Measurements from ENCODE around the gene OPRM1. TPM values are rescaled to one million over a fixed set of nuclear protein-coding genes. Genes with fewer than 3 reads are reported as not detected.

OPRM1 gene
- total RNA-seq, 1 donor from 2014 or later = not detected

GRCh38 chr6:154280521-154280920, 241.5 kb downstream of the OPRM1 start:
- no peak overlapping the region for H3K27ac Mint-ChIP-seq
- Histone ChIP-seq H3K9me3 (ENCODE audit: low read depth) (no peaks in the 10 kb centered on the region), H3K36me3 (no peaks in the 10 kb centered on the region), H3K4me2 (no peak overlapping the region), H3K4me1 (no peaks in the 10 kb centered on the region), H3K27me3 (no peaks in the 10 kb centered on the region), H2AFZ (replicated peaks) (no peak overlapping the region), H4K20me1 (ENCODE audit: low read depth) (no peaks in the 10 kb centered on the region), H3K27ac (no peak overlapping the region), H3K79me2 (ENCODE audit: low read depth) (no peaks in the 10 kb centered on the region), H3F3A (ENCODE audit: low read depth) (no peaks in the 10 kb centered on the region), H3K4me3 (no peak overlapping the region), H3K9ac (no peak overlapping the region)
- DNase-seq (ENCODE audit: low spot score) = no peak
- H3K27me3 Mint-ChIP-seq (ENCODE audit: insufficient read depth, low read depth) = no peaks in the 10 kb centered on the region
- H3K36me3 Mint-ChIP-seq = no peaks in the 10 kb centered on the region
- H3K4me1 Mint-ChIP-seq = no peaks in the 10 kb centered on the region
- no peak overlapping the region for H3K4me3 Mint-ChIP-seq
- no peak for TF ChIP-seq EZH2 (IDR thresholded peaks at IDR 0.05)
- TF ChIP-seq, protein P1, sequence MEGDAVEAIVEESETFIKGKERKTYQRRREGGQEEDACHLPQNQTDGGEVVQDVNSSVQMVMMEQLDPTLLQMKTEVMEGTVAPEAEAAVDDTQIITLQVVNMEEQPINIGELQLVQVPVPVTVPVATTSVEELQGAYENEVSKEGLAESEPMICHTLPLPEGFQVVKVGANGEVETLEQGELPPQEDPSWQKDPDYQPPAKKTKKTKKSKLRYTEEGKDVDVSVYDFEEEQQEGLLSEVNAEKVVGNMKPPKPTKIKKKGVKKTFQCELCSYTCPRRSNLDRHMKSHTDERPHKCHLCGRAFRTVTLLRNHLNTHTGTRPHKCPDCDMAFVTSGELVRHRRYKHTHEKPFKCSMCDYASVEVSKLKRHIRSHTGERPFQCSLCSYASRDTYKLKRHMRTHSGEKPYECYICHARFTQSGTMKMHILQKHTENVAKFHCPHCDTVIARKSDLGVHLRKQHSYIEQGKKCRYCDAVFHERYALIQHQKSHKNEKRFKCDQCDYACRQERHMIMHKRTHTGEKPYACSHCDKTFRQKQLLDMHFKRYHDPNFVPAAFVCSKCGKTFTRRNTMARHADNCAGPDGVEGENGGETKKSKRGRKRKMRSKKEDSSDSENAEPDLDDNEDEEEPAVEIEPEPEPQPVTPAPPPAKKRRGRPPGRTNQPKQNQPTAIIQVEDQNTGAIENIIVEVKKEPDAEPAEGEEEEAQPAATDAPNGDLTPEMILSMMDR (IDR thresholded peaks at IDR 0.05) = no peak
- TF ChIP-seq EZH2phosphoT487 (IDR thresholded peaks at IDR 0.05) = no peak
- peaks cover 2% of the 10 kb centered on the region for H3K9me3 Mint-ChIP-seq

DNA sequence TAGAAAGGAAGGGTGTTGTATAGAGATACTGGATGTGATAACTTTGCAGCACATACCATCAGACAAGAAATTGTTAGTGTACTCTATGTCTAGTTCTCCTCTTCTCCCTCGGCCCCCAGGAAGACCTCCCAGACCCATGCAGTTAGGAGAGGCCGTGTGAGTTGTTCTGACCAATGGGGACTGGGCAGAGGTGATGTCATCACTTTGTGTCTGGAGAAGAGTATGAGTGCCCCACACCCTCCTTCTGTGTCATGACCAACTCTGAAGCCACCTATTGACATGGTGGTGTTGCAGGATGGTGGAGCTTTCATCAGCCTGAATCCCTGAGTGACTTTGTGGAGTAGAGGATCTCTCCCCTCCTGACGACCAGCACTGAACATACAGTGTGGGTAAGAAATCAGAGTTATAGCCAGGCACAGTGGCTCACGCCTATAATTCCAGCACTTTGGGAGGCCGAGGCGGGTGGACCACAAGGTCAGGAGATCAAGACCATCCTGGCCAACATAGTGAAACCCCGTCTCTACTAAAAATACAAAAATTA, 245.3 kb downstream of the OPRM1 start:
- H3K27me3 Mint-ChIP-seq (ENCODE audit: insufficient read depth, low read depth) = no peaks in the 10 kb centered on the region
- no peak overlapping the region for H2AFZ ChIP-seq (replicated peaks)

DNA sequence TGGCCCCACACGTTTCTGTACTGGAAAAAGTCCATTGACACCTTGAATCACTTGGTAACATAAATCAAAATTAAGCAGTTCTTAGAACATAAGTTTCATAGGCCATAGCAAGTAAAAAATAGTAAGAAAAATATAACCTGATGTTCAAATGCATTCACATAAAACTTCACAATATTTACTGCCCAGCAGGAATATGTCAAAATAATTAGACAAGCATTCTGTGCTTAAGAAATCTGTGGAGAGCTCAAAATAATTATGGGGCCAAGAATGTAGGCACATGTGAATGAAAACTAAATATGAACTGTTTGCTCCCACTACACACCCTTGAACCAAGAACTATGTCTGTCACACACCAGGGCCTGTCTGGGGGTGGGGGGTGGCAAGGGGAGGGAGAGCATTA, 246.8 kb downstream of the OPRM1 start:
- Mint-ChIP-seq H3K9me3 (peaks cover 2% of the 10 kb centered on the region), H3K27me3 (ENCODE audit: insufficient read depth, low read depth) (no peaks in the 10 kb centered on the region), H3K4me3 (no peak overlapping the region), H3K36me3 (no peaks in the 10 kb centered on the region), H3K4me1 (no peaks in the 10 kb centered on the region), H3K27ac (no peak overlapping the region)
- no peaks in the 10 kb centered on the region for H3K27me3 ChIP-seq
- H3K4me2 ChIP-seq = no peak overlapping the region
- H3K27ac ChIP-seq = no peak overlapping the region
- H3K36me3 ChIP-seq = no peaks in the 10 kb centered on the region
- no peak for DNase-seq (ENCODE audit: low spot score)
- H3K9me3 ChIP-seq (ENCODE audit: low read depth) = no peaks in the 10 kb centered on the region
- H3K9ac ChIP-seq = no peak overlapping the region
- no peak for TF ChIP-seq EZH2phosphoT487 (IDR thresholded peaks at IDR 0.05)
- TF ChIP-seq, protein P1 (IDR thresholded peaks at IDR 0.05) = no peak
- TF ChIP-seq EZH2 (IDR thresholded peaks at IDR 0.05) = no peak
- no peaks in the 10 kb centered on the region for H4K20me1 ChIP-seq (ENCODE audit: low read depth)
- no peak overlapping the region for H2AFZ ChIP-seq (replicated peaks)
- H3F3A ChIP-seq (ENCODE audit: low read depth) = no peaks in the 10 kb centered on the region
- H3K4me3 ChIP-seq = no peak overlapping the region
- H3K79me2 ChIP-seq (ENCODE audit: low read depth) = no peaks in the 10 kb centered on the region
- no peaks in the 10 kb centered on the region for H3K4me1 ChIP-seq

More for the DNA sequence above, 245.3 kb downstream of the OPRM1 start:
- H3K4me3 Mint-ChIP-seq = no peak overlapping the region
- H3K4me3 ChIP-seq = no peak overlapping the region
- DNase-seq (ENCODE audit: low spot score) = no peak
- no peaks in the 10 kb centered on the region for H3K79me2 ChIP-seq (ENCODE audit: low read depth)
- no peak overlapping the region for H3K27ac ChIP-seq
- H4K20me1 ChIP-seq (ENCODE audit: low read depth) = no peaks in the 10 kb centered on the region
- no peak overlapping the region for H3K27ac Mint-ChIP-seq
- no peaks in the 10 kb centered on the region for H3K4me1 Mint-ChIP-seq
- no peaks in the 10 kb centered on the region for H3K36me3 ChIP-seq
- H3F3A ChIP-seq (ENCODE audit: low read depth) = no peaks in the 10 kb centered on the region
- TF ChIP-seq EZH2phosphoT487 (IDR thresholded peaks at IDR 0.05) (no peak), EZH2 (IDR thresholded peaks at IDR 0.05) (no peak)
- TF ChIP-seq, protein P1 (IDR thresholded peaks at IDR 0.05) = no peak
- H3K4me1 ChIP-seq = no peaks in the 10 kb centered on the region
- peaks cover 2% of the 10 kb centered on the region for H3K9me3 Mint-ChIP-seq
- H3K9ac ChIP-seq = no peak overlapping the region
- H3K36me3 Mint-ChIP-seq = no peaks in the 10 kb centered on the region
- H3K27me3 ChIP-seq = no peaks in the 10 kb centered on the region
- no peak overlapping the region for H3K4me2 ChIP-seq
- H3K9me3 ChIP-seq (ENCODE audit: low read depth) = no peaks in the 10 kb centered on the region
